Epithelial cell of proximal tubule (primary cell): ENCODE results near the gene PLPP7. TPM values are rescaled to one million over a fixed set of nuclear protein-coding genes. Genes with fewer than 3 reads are reported as not detected.
"Not testable (repeated sequence)": the region's sequence is repeated elsewhere in the genome, so short reads cannot be mapped to it uniquely, and the experiment has no call there.

Experiments
- DNase-seq: peaks from one replicate; pipeline ENCODE4 v3.0.0-alpha.2; 2011; ENCODE audit warnings: low read depth
- H3K4me3 ChIP-seq: 2 replicates; pipeline ENCODE4 v1.5.1; 2011; ENCODE audit warnings: low read depth, mild to moderate bottlenecking, low read length
- total RNA-seq: library from RNA; depleted of rRNA; stranded (reverse); fragments of >200 nt; gene quantifications from 2 replicates; pipeline ENCODE4 v1.2.3, GENCODE V29; 2015
- TF ChIP-seq, protein P1 (sequence below): conservative IDR thresholded peaks from 2 replicates; pipeline ENCODE4 v1.5.1; 2012; ENCODE audit warnings: low read depth, mild to moderate bottlenecking, low read length

The PLPP7 gene
- total RNA-seq, 1 donor from 2014 or later: 2.2 TPM

DNA sequence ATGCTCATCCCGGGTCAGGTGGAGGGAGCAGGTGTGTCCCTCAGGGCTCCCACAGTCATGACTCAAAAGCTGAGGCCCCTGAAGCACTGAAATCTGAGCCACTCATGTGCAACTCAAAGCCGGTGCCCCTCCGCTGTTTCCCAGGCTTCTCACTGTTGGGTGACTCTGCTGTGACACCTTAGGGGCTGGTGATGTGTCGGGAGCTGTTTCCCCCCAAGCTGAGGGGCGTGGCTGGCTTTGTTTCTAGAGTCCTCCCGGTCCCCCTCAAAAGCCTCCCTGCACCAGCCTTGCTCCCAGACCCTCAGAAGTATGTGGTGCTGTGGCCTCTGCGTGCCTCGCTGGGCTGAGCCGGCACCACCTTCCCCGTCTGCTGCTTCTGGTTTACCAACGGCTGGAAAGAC lies 39.7 kb downstream of the PLPP7 start:
- no peak overlapping the region for H3K4me3 ChIP-seq
- TF ChIP-seq, protein P1, sequence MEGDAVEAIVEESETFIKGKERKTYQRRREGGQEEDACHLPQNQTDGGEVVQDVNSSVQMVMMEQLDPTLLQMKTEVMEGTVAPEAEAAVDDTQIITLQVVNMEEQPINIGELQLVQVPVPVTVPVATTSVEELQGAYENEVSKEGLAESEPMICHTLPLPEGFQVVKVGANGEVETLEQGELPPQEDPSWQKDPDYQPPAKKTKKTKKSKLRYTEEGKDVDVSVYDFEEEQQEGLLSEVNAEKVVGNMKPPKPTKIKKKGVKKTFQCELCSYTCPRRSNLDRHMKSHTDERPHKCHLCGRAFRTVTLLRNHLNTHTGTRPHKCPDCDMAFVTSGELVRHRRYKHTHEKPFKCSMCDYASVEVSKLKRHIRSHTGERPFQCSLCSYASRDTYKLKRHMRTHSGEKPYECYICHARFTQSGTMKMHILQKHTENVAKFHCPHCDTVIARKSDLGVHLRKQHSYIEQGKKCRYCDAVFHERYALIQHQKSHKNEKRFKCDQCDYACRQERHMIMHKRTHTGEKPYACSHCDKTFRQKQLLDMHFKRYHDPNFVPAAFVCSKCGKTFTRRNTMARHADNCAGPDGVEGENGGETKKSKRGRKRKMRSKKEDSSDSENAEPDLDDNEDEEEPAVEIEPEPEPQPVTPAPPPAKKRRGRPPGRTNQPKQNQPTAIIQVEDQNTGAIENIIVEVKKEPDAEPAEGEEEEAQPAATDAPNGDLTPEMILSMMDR: no peak
- DNase-seq: no peak

DNA sequence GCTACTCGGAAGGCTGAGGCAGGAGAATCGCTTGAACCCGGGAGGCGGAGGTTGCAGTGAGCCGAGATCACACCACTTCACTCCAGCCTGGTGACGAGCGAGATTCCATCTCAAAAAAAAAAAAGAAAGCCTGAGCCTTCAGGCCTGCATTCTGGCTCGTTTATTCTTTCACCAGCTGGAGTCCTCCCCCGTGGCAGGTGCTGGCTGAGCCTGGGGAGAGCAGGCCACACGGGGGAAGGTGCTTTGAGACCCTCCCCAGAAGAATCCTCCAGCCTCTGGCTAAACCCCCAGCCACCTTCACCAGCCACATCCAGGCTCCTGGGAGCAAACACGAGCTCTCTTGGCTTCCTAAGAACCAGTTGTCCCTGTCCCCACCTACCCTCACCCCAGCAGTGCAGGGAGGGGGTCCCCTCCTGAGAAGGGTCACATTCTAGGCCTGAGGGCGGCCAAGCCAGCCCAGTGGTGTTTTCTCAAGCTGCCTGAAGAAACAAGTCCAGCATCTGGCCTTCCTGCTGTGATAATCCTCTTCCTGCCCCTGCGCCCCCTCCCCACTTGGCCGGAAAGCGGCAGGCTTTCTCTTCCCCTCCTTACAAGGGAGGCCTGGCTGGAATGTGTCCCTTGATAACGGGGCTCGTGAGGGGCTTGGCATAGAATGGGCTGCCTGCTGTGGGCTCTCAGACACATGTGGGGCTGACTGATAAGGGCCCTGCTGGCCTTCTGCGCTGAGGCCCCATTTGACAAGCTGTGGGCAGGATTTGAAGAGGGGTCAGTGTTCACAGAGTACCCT lies 41.5 kb downstream of the PLPP7 start:
- TF ChIP-seq, protein P1: no peak
- DNase-seq: no peak
- H3K4me3 ChIP-seq: no peak overlapping the region

DNA sequence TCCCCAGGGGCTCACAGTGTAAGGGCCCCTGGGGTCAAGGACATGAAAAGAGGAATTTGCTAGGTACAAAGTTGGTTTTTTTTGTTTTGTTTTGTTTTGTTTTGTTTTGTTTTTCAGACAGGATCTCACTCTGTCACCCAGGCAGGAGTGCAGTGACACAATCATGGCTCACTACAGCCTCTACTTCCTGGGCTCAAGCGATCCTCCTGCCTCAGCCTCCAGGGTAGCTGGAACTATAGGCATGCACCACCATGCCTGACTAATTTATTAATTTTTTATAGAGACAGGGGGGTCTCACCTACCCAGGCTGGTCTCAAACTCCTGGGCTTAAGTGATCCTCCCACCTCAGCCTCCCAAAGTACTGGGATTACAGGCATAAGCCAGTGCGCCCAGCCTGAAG lies 42.5 kb downstream of the PLPP7 start:
- DNase-seq, H3K4me3 ChIP-seq: not testable (repeated sequence)

DNA sequence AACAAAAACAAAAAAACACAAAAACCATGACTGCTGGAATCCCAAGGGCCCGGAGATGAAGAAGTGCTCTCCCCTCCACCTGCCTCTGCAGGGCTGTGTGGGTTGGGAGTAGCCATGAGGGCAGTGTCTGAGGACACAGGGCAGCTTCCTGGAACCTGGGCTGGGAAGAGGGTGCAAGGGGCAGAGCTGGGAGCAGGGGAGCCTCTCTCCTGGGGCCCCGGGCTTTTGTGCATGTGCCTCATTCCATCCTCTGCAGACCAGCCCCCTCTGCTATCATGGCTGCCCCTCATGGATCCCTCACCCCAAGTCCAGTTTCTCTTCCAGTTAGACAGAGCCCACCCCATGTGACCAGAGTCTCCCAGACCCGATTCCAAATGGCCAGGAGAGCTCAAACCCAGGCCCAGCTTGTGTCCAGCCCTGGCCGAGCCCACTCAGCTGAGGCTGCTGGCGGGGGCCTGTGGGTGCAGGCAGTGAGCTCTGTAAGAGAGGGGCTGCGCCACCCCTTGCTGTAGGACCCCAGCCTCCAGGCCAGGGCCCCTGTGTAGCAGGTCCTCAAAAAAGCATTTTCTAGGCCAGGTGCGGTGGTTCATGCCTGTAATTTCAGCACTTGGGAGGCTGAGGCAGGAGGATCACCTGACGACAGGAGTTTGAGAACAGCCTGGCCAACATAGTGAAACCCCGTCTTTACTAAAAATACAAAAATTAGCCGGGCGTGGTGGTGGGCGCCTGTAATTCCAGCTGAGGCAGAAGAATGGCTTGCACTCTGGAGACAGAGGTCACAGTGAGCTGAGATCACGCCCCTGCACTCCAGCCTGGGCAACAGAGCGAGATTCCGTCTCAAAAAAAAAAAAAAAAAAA lies 44.5 kb downstream of the PLPP7 start:
- DNase-seq: no peak
- TF ChIP-seq, protein P1: no peak
- no peak overlapping the region for H3K4me3 ChIP-seq

DNA sequence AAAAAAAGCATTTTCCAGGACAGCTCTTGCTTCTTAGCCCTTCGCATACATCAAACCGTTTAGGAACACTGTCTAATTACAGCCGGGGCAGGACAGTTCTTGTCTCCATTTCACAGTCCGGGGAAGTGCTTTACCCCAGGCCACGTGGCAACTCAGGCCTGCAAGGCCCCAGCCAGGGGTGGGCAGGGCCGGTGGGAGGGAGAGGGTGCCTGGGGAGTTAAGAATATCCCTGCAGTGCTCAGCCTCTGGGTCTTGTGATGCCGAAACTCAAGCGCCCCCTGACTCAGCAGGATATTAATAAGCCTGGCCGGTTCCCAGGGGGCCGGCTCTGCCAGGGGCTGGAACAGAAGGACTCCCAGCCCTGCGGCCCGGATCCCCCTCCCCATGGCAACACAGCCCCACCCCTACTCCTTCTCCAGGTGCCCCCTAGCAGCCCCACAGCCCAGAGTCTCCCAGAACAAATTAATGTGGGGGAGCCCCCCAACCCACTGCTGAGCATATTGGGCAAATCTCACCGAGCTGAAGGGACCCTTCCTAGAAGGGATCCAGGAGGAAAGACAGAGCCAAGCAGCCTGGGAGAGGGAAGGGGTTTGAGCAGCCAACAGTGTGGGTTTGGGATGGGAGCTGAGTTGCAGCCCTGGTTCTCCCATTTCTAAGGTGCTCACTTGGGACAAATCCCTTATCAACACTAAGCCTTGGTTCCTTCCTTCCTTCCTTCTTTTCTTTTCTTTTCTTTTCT lies 45.3 kb downstream of the PLPP7 start:
- DNase-seq: no peak
- no peak overlapping the region for H3K4me3 ChIP-seq

DNA sequence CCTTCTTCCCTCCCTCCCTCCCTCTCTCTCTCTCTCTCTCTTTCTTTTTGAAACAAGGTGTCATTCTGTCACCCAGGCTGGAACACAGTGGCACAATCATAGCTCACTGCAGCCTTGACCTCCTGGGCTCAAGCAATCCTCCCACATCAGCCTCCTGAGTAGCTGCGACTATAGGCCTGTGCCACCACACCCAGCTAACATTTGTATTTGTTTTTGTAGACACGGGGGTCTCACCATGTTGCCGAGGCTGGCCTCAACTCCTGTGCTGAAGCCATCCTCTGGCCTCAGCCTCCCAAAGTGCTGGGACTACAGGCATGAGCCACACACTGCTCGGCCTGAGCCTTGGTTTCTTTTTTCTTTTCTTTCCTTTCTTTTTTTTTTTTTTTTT lies 45.8 kb downstream of the PLPP7 start:
- TF ChIP-seq, protein P1: no peak
- no peak for DNase-seq
- no peak overlapping the region for H3K4me3 ChIP-seq

More for the DNA sequence above, 45.3 kb downstream of the PLPP7 start:
- TF ChIP-seq, protein P1: no peak
